ENCODE measurements around the gene SCLT1. TPM values are rescaled to one million over a fixed set of nuclear protein-coding genes. Genes with fewer than 3 reads are reported as not detected.
"Not testable (repeated sequence)": the region's sequence is repeated elsewhere in the genome, so short reads cannot be mapped to it uniquely, and the experiment has no call there.

SCLT1 gene
- total RNA-seq, 1 experiment from 2014 or later, result 14.3 TPM

DNA sequence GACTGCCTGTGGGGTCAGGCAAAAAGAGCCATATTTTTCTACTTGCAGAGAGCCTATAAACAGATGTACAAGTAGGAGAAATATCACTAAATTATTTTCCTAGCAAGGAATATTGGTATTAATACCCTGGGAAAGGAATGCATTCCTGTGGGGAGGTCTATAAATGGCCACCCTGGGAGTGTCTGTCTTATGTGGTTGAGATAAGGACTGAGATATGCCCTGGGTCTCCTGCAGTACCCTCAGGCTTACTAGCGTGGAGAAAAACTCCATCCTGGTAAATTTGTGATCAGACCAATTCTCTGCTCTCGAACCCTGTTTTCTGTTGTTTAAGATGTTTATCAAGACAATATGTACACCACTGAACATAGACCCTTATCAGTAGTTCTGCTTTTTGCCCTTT is 38.0 kb upstream of the SCLT1 start:
- ChIA-PET POLR2A (no interaction called here), CTCF (no interaction called here)
- no peak overlapping the region for H3K27ac Mint-ChIP-seq
- H3K27me3 Mint-ChIP-seq (ENCODE audit: low read depth), result no peaks in the 10 kb centered on the region
- H3K36me3 Mint-ChIP-seq, result peaks cover 13% of the 10 kb centered on the region
- H3K4me1 Mint-ChIP-seq, result no peaks in the 10 kb centered on the region
- H3K9me3 Mint-ChIP-seq, result peaks cover 18% of the 10 kb centered on the region
- no peak for ATAC-seq
- DNase-seq (ENCODE audit: low spot score), result no peak
- no peak overlapping the region for H3K4me3 Mint-ChIP-seq
- TF ChIP-seq NR1H2 (CRISPR knock-in tag; IDR thresholded peaks at IDR 0.05) (no peak), NR3C1 (CRISPR knock-in tag; conservative IDR thresholded peaks at IDR 0.05; ENCODE audit: low read depth) (no peak), NR2C2 (CRISPR knock-in tag; IDR thresholded peaks at IDR 0.05) (no peak)

DNA sequence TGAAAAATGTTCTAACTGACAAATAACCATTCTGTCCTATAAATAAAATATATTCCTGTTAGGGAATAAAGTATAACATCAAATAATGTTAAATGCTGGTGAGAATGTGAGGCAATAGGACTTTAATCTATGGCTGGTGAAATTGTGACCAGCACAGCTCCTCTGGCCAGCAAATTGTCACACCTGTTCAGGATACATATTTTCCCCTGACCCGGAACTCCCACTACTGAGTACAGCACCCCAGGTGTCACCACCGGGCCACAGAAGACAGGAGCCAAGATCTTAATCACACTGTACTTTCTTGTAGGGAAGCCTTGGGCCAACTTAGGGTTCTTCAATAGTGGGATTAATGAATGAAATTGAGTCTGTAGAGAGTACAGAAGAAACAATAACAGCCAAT is 35.8 kb upstream of the SCLT1 start:
- ChIA-PET POLR2A (no interaction called here), CTCF (no interaction called here)
- H3K36me3 Mint-ChIP-seq, result peaks cover 13% of the 10 kb centered on the region
- ATAC-seq, result no peak
- peaks cover 25% of the 10 kb centered on the region for H3K9me3 Mint-ChIP-seq
- TF ChIP-seq, protein P1, sequence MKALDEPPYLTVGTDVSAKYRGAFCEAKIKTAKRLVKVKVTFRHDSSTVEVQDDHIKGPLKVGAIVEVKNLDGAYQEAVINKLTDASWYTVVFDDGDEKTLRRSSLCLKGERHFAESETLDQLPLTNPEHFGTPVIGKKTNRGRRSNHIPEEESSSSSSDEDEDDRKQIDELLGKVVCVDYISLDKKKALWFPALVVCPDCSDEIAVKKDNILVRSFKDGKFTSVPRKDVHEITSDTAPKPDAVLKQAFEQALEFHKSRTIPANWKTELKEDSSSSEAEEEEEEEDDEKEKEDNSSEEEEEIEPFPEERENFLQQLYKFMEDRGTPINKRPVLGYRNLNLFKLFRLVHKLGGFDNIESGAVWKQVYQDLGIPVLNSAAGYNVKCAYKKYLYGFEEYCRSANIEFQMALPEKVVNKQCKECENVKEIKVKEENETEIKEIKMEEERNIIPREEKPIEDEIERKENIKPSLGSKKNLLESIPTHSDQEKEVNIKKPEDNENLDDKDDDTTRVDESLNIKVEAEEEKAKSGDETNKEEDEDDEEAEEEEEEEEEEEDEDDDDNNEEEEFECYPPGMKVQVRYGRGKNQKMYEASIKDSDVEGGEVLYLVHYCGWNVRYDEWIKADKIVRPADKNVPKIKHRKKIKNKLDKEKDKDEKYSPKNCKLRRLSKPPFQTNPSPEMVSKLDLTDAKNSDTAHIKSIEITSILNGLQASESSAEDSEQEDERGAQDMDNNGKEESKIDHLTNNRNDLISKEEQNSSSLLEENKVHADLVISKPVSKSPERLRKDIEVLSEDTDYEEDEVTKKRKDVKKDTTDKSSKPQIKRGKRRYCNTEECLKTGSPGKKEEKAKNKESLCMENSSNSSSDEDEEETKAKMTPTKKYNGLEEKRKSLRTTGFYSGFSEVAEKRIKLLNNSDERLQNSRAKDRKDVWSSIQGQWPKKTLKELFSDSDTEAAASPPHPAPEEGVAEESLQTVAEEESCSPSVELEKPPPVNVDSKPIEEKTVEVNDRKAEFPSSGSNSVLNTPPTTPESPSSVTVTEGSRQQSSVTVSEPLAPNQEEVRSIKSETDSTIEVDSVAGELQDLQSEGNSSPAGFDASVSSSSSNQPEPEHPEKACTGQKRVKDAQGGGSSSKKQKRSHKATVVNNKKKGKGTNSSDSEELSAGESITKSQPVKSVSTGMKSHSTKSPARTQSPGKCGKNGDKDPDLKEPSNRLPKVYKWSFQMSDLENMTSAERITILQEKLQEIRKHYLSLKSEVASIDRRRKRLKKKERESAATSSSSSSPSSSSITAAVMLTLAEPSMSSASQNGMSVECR (CRISPR knock-in tag; IDR thresholded peaks at IDR 0.05; ENCODE audit: borderline replicate concordance), result no peak
- TF ChIP-seq ZNF138 (CRISPR knock-in tag; conservative IDR thresholded peaks at IDR 0.05) (no peak), ELF4 (CRISPR knock-in tag; IDR thresholded peaks at IDR 0.05; ENCODE audit: low read depth) (no peak), ZNF219 (CRISPR knock-in tag; IDR thresholded peaks at IDR 0.05; ENCODE audit: borderline replicate concordance) (no peak), FOXP1 (CRISPR knock-in tag; IDR thresholded peaks at IDR 0.05; ENCODE audit: borderline replicate concordance) (no peak), ETV6 (CRISPR knock-in tag; IDR thresholded peaks at IDR 0.05) (no peak), CREM (CRISPR knock-in tag; IDR thresholded peaks at IDR 0.05) (no peak)
- TF ChIP-seq, protein P2, sequence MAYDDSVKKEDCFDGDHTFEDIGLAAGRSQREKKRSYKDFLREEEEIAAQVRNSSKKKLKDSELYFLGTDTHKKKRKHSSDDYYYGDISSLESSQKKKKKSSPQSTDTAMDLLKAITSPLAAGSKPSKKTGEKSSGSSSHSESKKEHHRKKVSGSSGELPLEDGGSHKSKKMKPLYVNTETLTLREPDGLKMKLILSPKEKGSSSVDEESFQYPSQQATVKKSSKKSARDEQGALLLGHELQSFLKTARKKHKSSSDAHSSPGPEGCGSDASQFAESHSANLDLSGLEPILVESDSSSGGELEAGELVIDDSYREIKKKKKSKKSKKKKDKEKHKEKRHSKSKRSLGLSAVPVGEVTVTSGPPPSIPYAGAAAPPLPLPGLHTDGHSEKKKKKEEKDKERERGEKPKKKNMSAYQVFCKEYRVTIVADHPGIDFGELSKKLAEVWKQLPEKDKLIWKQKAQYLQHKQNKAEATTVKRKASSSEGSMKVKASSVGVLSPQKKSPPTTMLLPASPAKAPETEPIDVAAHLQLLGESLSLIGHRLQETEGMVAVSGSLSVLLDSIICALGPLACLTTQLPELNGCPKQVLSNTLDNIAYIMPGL (CRISPR knock-in tag; IDR thresholded peaks at IDR 0.05), result no peak
- TF ChIP-seq, protein P3, sequence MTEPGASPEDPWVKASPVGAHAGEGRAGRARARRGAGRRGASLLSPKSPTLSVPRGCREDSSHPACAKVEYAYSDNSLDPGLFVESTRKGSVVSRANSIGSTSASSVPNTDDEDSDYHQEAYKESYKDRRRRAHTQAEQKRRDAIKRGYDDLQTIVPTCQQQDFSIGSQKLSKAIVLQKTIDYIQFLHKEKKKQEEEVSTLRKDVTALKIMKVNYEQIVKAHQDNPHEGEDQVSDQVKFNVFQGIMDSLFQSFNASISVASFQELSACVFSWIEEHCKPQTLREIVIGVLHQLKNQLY (CRISPR knock-in tag; IDR thresholded peaks at IDR 0.05), result no peak
- no peaks in the 10 kb centered on the region for H3K4me1 Mint-ChIP-seq
- no peak overlapping the region for H3K4me3 Mint-ChIP-seq
- DNase-seq (ENCODE audit: low spot score), result no peak
- H3K27me3 Mint-ChIP-seq (ENCODE audit: low read depth), result no peaks in the 10 kb centered on the region
- no peak overlapping the region for H3K27ac Mint-ChIP-seq

DNA sequence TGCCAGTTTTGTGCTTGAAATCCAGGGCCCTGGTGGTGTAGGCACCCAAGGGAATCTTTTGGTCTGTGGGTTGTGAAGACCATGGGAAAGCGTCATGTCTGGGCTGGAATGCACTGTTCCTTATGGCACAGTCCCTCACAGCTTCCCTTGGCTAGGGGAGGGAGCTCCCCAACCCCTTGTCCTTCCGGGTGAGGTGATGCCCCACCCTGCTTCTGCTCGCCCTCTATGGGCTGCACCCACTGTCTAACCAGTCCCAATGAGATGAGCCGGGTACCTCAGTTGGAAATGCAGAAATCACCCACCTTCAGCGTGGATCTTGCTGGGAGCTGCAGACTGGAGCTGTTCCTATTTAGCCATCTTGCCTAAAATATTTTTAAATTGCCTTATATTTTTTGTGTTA is 33.3 kb upstream of the SCLT1 start:
- H3K4me3 Mint-ChIP-seq; DNase-seq (ENCODE audit: low spot score); POLR2A ChIA-PET; CTCF ChIA-PET; H3K4me1 Mint-ChIP-seq; H3K27ac Mint-ChIP-seq; ATAC-seq; H3K27me3 Mint-ChIP-seq (ENCODE audit: low read depth): not testable (repeated sequence)
- peaks cover 10% of the 10 kb centered on the region for H3K36me3 Mint-ChIP-seq
- H3K9me3 Mint-ChIP-seq, result peaks cover 22% of the 10 kb centered on the region

DNA sequence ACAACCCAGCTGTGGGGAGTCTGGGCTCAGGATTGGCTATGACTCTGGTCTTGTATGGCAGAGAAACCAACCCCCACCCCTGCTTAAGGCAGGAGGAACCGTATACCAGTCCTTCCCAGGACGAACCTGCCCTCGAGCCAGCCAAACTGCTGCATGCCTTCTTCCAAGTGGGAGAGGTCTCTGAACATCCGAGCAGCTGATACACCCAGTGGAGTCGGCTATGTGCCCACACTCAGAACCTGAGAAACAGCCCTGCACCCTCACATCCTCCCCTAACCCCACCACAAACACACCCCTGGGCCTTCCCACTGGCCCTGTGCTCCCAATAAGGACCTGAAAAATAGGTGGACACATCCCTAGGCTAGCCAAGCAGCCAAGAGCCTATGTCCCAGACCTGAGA is 24.4 kb upstream of the SCLT1 start:
- ATAC-seq (no peak), DNase-seq (ENCODE audit: low spot score) (no peak)
- Mint-ChIP-seq H3K27ac (no peak overlapping the region), H3K4me3 (no peak overlapping the region), H3K36me3 (no peaks in the 10 kb centered on the region), H3K27me3 (ENCODE audit: low read depth) (no peaks in the 10 kb centered on the region; the same call in 1 of the 2 replicates), H3K4me1 (peaks cover 17% of the 10 kb centered on the region), H3K9me3 (no peaks in the 10 kb centered on the region)
- CTCF ChIA-PET, result no interaction called here
- POLR2A ChIA-PET, result no interaction called here
- TF ChIP-seq, protein P1 (CRISPR knock-in tag; IDR thresholded peaks at IDR 0.05; ENCODE audit: borderline replicate concordance), result no peak
- TF ChIP-seq ZNF138 (CRISPR knock-in tag; conservative IDR thresholded peaks at IDR 0.05), result no peak
- TF ChIP-seq HMGA2 (CRISPR knock-in tag; IDR thresholded peaks at IDR 0.05), result no peak
- TF ChIP-seq, protein P4, sequence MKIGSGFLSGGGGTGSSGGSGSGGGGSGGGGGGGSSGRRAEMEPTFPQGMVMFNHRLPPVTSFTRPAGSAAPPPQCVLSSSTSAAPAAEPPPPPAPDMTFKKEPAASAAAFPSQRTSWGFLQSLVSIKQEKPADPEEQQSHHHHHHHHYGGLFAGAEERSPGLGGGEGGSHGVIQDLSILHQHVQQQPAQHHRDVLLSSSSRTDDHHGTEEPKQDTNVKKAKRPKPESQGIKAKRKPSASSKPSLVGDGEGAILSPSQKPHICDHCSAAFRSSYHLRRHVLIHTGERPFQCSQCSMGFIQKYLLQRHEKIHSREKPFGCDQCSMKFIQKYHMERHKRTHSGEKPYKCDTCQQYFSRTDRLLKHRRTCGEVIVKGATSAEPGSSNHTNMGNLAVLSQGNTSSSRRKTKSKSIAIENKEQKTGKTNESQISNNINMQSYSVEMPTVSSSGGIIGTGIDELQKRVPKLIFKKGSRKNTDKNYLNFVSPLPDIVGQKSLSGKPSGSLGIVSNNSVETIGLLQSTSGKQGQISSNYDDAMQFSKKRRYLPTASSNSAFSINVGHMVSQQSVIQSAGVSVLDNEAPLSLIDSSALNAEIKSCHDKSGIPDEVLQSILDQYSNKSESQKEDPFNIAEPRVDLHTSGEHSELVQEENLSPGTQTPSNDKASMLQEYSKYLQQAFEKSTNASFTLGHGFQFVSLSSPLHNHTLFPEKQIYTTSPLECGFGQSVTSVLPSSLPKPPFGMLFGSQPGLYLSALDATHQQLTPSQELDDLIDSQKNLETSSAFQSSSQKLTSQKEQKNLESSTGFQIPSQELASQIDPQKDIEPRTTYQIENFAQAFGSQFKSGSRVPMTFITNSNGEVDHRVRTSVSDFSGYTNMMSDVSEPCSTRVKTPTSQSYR (CRISPR knock-in tag; IDR thresholded peaks at IDR 0.05), result no peak

All from WTC11 (cell line).